Effector memory CD4-positive, alpha-beta T cell (primary cell): ENCODE results near the gene FGGY.

ENCODE experiments used
- DNase-seq, 3 donors: peaks; one replicate each; pipeline ENCODE4 v3.0.0-alpha.2; 2020
- H3K27ac ChIP-seq: 2 replicates; pipeline ENCODE4 v1.7.0; 2013; ENCODE audit warnings: mild to moderate bottlenecking, low read length, moderate library complexity; ENCODE audit not compliant: insufficient read depth, poor library complexity, severe bottlenecking
- H3K27me3 ChIP-seq: replicated peaks from 2 replicates; pipeline ENCODE4 v1.7.0; 2013; ENCODE audit warnings: mild to moderate bottlenecking, low read length; ENCODE audit not compliant: insufficient read depth, control insufficient read depth, poor library complexity, severe bottlenecking
- H3K36me3 ChIP-seq: 2 replicates; pipeline ENCODE4 v1.7.0; 2013; ENCODE audit warnings: mild to moderate bottlenecking, low read length, moderate library complexity; ENCODE audit not compliant: control insufficient read depth, insufficient read depth
- H3K4me1 ChIP-seq: 2 replicates; pipeline ENCODE4 v1.7.0; 2013; ENCODE audit warnings: low read length, mild to moderate bottlenecking; ENCODE audit not compliant: control insufficient read depth, insufficient read depth, poor library complexity, severe bottlenecking
- H3K4me3 ChIP-seq: 2 replicates; pipeline ENCODE4 v1.7.0; 2013; ENCODE audit warnings: low read length, low read depth, mild to moderate bottlenecking; ENCODE audit not compliant: insufficient read depth, poor library complexity, severe bottlenecking
- H3K9me3 ChIP-seq: 2 replicates; pipeline ENCODE4 v1.7.0; 2013; ENCODE audit warnings: mild to moderate bottlenecking, low read length, moderate library complexity; ENCODE audit not compliant: control insufficient read depth

FGGY gene

DNA sequence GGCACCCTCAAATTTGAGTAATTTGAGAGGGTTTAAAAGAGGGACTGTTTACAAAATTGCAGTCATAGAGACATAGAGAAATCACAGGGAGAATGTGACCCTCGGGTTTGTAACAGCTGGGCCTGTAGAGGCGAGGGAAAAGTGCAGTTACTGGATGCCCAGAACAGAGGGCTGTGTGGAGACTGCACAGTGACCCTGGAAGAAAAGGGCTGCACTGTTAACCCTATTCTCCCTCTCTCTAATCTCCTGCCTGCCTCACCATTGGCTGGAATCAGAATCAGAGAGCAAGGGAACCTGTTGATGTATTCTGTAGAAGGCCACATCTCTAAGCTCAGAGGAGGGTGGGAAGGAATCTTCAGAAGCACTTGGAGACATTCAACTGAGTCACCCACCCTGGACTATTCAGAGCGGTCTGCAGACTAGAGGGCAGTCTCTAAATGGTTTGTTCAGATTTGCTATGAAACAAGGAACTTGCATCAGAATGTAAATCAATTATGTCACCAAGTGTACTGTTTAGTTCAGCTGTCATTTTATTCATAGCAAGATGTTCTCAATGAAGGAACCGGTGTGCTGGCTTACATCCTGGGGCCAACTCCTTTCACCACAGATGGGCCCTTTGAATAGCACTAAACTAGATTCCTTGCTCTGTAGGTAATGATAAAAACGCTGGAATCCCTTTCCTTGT is 385.6 kb downstream of the FGGY start:
- H3K27me3 ChIP-seq = no peaks in the 10 kb centered on the region
- no peak overlapping the region for H3K4me3 ChIP-seq
- DNase-seq = no peak
- H3K27ac ChIP-seq = no peak overlapping the region
- no peaks in the 10 kb centered on the region for H3K9me3 ChIP-seq
- no peaks in the 10 kb centered on the region for H3K36me3 ChIP-seq
- no peaks in the 10 kb centered on the region for H3K4me1 ChIP-seq

DNA sequence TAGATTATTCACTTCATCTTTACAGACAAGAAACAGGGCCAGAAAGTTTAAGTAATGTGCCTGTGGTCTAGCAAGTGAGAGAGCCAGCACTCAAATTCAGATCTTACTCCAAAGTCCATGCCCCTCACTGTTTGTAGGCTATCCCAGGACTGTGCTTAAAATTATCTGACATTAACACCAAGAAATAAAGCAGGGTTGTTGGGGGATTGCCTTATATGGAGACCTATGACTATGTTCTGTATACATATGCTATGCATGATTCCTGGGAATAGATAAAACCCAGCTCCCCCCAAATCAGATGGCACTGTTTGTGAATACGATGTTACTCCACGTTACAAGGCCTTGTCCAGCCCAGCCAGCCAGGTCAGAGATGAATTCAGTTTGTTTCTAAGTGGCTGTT is 386.3 kb downstream of the FGGY start:
- Histone ChIP-seq H3K4me1 (no peaks in the 10 kb centered on the region), H3K9me3 (no peaks in the 10 kb centered on the region), H3K27me3 (no peaks in the 10 kb centered on the region), H3K4me3 (no peak overlapping the region), H3K27ac (no peak overlapping the region), H3K36me3 (no peaks in the 10 kb centered on the region)
- no peak for DNase-seq

DNA sequence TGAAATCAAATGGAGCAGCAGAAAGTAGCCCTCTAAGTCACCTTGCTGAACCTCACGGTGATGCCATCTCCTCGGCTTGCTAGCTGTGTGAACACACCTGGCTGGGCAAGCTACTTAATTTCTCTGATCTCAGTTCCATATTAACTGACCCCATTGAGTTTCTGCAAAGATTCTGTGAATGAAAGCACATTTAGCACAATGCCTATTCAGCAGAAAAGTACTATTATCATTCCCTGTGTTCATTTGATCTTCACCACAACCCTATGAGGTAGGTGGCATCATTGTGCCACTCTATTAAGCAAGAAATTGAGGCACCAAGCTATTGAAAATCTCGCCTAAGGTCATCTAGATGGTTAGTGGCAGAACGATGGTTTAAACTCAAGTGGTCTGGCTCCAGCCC is 387.8 kb downstream of the FGGY start:
- no peaks in the 10 kb centered on the region for H3K9me3 ChIP-seq
- H3K27me3 ChIP-seq = no peaks in the 10 kb centered on the region
- no peaks in the 10 kb centered on the region for H3K4me1 ChIP-seq
- DNase-seq = no peak
- no peaks in the 10 kb centered on the region for H3K36me3 ChIP-seq
- H3K27ac ChIP-seq = no peak overlapping the region
- no peak overlapping the region for H3K4me3 ChIP-seq

- H3K9me3 ChIP-seq = no peaks in the 10 kb centered on the region
- H3K36me3 ChIP-seq = no peaks in the 10 kb centered on the region
- H3K4me3 ChIP-seq = no peak overlapping the region
- no peaks in the 10 kb centered on the region for H3K4me1 ChIP-seq
- no peak overlapping the region for H3K27ac ChIP-seq
- no peaks in the 10 kb centered on the region for H3K27me3 ChIP-seq
- no peak for DNase-seq
These were observed 388.2 kb downstream of the FGGY start for GRCh38 chr1:59685101-59685500.

- DNase-seq = no peak
- H3K4me1 ChIP-seq = no peaks in the 10 kb centered on the region
- H3K4me3 ChIP-seq = no peak overlapping the region
- H3K27me3 ChIP-seq = no peaks in the 10 kb centered on the region
- no peaks in the 10 kb centered on the region for H3K36me3 ChIP-seq
- H3K9me3 ChIP-seq = no peaks in the 10 kb centered on the region
- H3K27ac ChIP-seq = no peak overlapping the region
These were observed 388.8 kb downstream of the FGGY start for GRCh38 chr1:59685666-59686065.

DNA sequence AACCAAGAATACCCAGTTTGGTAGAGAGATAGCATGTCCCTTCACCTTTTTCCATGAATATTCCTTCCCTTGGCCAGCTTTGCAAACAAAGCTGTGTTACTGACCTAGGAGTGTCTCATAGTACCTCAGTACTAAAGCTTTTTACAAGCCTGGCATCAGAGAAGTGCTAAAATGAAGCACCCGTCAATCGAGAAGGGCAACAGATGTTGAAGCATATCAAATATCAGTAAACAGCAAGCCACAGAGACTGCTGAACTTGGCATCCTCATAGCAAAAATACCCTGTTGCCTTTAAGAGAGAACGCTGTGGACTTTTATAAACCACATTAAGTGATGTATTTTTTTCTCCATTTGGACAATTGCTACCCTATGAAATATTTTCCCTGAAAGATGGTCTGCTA is 389.3 kb downstream of the FGGY start:
- Histone ChIP-seq H3K36me3 (no peaks in the 10 kb centered on the region), H3K27ac (no peak overlapping the region), H3K27me3 (no peaks in the 10 kb centered on the region), H3K9me3 (no peaks in the 10 kb centered on the region), H3K4me3 (no peak overlapping the region), H3K4me1 (no peaks in the 10 kb centered on the region)
- DNase-seq = no peak

GRCh38 chr1:59686574-59686973 is 389.7 kb downstream of the FGGY start:
- H3K36me3 ChIP-seq = no peaks in the 10 kb centered on the region
- no peak overlapping the region for H3K27ac ChIP-seq
- no peak overlapping the region for H3K4me3 ChIP-seq
- no peaks in the 10 kb centered on the region for H3K4me1 ChIP-seq
- H3K27me3 ChIP-seq = no peaks in the 10 kb centered on the region
- no peaks in the 10 kb centered on the region for H3K9me3 ChIP-seq
- no peak for DNase-seq

DNA sequence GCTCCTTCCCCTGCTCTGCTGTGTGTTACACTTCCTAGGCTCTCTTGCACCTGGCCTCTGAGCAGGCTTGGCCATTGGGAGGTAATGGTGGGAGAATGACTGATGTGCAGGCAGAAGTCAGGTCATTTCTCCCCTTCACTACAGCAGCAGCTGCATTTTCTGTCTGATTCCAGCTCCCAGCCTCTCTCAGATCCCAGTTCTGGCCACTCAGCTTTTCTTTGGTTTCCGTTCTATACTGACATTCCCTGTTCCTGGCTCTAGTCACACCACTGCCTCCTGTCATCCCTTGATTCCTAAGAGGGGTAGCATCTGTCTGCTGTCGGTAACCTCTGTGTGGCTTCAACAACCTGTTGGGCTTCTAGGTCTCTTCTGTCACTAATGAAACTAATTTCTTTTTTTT is 390.2 kb downstream of the FGGY start:
- Histone ChIP-seq H3K4me3 (no peak overlapping the region), H3K27ac (no peak overlapping the region), H3K36me3 (no peaks in the 10 kb centered on the region), H3K9me3 (no peaks in the 10 kb centered on the region), H3K27me3 (no peaks in the 10 kb centered on the region), H3K4me1 (no peaks in the 10 kb centered on the region)
- no peak for DNase-seq

DNA sequence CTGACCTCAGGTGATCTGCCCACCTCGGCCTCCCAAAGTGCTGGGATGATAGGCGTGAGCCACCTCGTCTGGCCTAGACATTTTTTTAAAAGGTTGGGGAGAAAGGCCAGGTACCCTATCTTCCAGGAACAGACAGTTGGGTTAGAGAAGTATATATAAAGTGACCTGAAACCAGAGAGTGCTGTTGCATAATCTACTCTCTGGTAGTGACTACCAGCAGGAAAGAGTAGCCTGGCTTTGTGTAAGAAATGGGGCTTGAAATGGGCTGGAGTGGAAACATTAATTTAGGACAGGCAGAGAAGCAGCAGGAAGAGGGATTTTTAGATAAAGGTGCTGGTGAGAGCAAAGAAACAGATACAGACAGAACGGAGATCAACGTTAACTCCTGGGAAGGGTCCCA is 392.1 kb downstream of the FGGY start:
- Histone ChIP-seq H3K36me3 (no peaks in the 10 kb centered on the region), H3K9me3 (no peaks in the 10 kb centered on the region), H3K27me3 (no peaks in the 10 kb centered on the region), H3K27ac (no peak overlapping the region), H3K4me1 (no peaks in the 10 kb centered on the region), H3K4me3 (no peak overlapping the region)
- no peak for DNase-seq

GRCh38 chr1:59689730-59690129 is 392.8 kb downstream of the FGGY start:
- H3K9me3 ChIP-seq = no peaks in the 10 kb centered on the region
- H3K36me3 ChIP-seq = no peaks in the 10 kb centered on the region
- no peak overlapping the region for H3K27ac ChIP-seq
- no peak for DNase-seq
- no peak overlapping the region for H3K4me3 ChIP-seq
- H3K27me3 ChIP-seq = no peaks in the 10 kb centered on the region
- no peaks in the 10 kb centered on the region for H3K4me1 ChIP-seq
